DOHH2 (cell line): ENCODE results near the gene SLC6A6.

Source experiments
- EZH2phosphoT487 ChIP-seq: fragments of 200-600 bp; sonication (generic); IDR thresholded peaks from 2 replicates; pipeline ENCODE4 v1.6.1; 2017; ENCODE audit warnings: borderline replicate concordance, mild to moderate bottlenecking, antibody characterized with exemption, low read length, moderate library complexity, mixed read lengths
- TF ChIP-seq, protein P1 (sequence below): fragments of 200-600 bp; sonication (generic); IDR thresholded peaks from one replicate; pipeline ENCODE4 v1.5.1; 2014; ENCODE audit warnings: antibody characterized with exemption, mild to moderate bottlenecking, low read depth, low read length; ENCODE audit not compliant: poor library complexity, severe bottlenecking

- TF ChIP-seq, protein P1, sequence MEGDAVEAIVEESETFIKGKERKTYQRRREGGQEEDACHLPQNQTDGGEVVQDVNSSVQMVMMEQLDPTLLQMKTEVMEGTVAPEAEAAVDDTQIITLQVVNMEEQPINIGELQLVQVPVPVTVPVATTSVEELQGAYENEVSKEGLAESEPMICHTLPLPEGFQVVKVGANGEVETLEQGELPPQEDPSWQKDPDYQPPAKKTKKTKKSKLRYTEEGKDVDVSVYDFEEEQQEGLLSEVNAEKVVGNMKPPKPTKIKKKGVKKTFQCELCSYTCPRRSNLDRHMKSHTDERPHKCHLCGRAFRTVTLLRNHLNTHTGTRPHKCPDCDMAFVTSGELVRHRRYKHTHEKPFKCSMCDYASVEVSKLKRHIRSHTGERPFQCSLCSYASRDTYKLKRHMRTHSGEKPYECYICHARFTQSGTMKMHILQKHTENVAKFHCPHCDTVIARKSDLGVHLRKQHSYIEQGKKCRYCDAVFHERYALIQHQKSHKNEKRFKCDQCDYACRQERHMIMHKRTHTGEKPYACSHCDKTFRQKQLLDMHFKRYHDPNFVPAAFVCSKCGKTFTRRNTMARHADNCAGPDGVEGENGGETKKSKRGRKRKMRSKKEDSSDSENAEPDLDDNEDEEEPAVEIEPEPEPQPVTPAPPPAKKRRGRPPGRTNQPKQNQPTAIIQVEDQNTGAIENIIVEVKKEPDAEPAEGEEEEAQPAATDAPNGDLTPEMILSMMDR, result no peak
- TF ChIP-seq EZH2phosphoT487, result no peak
Measured at GRCh38 chr3:14518893-14519292, 116.5 kb downstream of the SLC6A6 start.
